PC-9 (cell line): ENCODE data around the gene GAD1.

Experiments used
- CTCF ChIP-seq: fragments of 200-600 bp; sonication (generic); conservative IDR thresholded peaks from 2 replicates; pipeline ENCODE4 v1.6.1; 2017; ENCODE audit warnings: mixed run types, antibody characterized with exemption, mild to moderate bottlenecking, moderate library complexity
- EZH2 ChIP-seq: fragments of 200-600 bp; sonication (generic); IDR thresholded peaks from 2 replicates; pipeline ENCODE4 v1.8.0; 2017; ENCODE audit warnings: antibody characterized with exemption, low read depth

GRCh38 chr2:170818752-170819470 is 2.2 kb downstream of the GAD1 start:
- TF ChIP-seq CTCF (no peak), EZH2 (no peak)
